Calu3 (cell line): ENCODE data around the gene INSL3. TPM values are rescaled to one million over a fixed set of nuclear protein-coding genes. Genes with fewer than 3 reads are reported as not detected.
A peak's percentile ranks its signal among the peaks of the same experiment; 100 is the strongest.

Experiments
- BruUV-seq: library from RNA; stranded (reverse); fragments of 400-500 nt; replicated peaks from 2 replicates; lab custom pipeline; 2021; lab: Mats Ljungman, UMichigan
- CTCF ChIA-PET: fragments of 300-600 bp; sonication (Branson Sonifier 250); formaldehyde crosslinking; loops from one replicate; lab custom pipeline; 2022; ENCODE audit warnings: antibody characterized with exemption; lab: Charles Lee
- DNase-seq: peaks from one replicate; pipeline ENCODE4 v3.0.0; 2022
- H3K27ac Mint-ChIP-seq: one replicate; pipeline ENCODE4 v1.8.0; 2022; ENCODE audit warnings: mixed read lengths; ENCODE audit not compliant: unreplicated experiment
- H3K27me3 Mint-ChIP-seq: one replicate; pipeline ENCODE4 v1.8.0; 2022; ENCODE audit warnings: mixed read lengths; ENCODE audit not compliant: unreplicated experiment
- H3K36me3 Mint-ChIP-seq: one replicate; pipeline ENCODE4 v1.8.0; 2022; ENCODE audit warnings: mild to moderate bottlenecking, moderate library complexity, mixed read lengths; ENCODE audit not compliant: insufficient read depth, unreplicated experiment
- H3K4me1 Mint-ChIP-seq: one replicate; pipeline ENCODE4 v1.8.0; 2022; ENCODE audit warnings: mild to moderate bottlenecking, low read depth, mixed read lengths; ENCODE audit not compliant: unreplicated experiment
- H3K4me3 Mint-ChIP-seq: one replicate; pipeline ENCODE4 v1.8.0; 2022; ENCODE audit warnings: mild to moderate bottlenecking, low read depth, moderate library complexity, mixed read lengths; ENCODE audit not compliant: unreplicated experiment
- H3K9me3 Mint-ChIP-seq: one replicate; pipeline ENCODE4 v1.8.0; 2022; ENCODE audit warnings: low read depth, mixed read lengths; ENCODE audit not compliant: unreplicated experiment
- intact Hi-C: fragments of 100-400 bp; cut with micrococcal nuclease; formaldehyde crosslinking; loops from one replicate; pipeline ENCODE4 v1.10.0; 2022; ENCODE audit not compliant: unreplicated experiment
- total RNA-seq: library from RNA; stranded (reverse); gene quantifications from 2 replicates; pipeline ENCODE4 v1.2.3, GENCODE V29; 2022
- TF ChIP-seq, protein P1 (sequence below): fragments of 200-600 bp; IDR thresholded peaks from one replicate; pipeline ENCODE4 v1.8.0; 2022; ENCODE audit warnings: antibody characterized with exemption; ENCODE audit not compliant: unreplicated experiment

INSL3 gene
- total RNA-seq, 1 experiment from 2014 or later: not detected

DNA sequence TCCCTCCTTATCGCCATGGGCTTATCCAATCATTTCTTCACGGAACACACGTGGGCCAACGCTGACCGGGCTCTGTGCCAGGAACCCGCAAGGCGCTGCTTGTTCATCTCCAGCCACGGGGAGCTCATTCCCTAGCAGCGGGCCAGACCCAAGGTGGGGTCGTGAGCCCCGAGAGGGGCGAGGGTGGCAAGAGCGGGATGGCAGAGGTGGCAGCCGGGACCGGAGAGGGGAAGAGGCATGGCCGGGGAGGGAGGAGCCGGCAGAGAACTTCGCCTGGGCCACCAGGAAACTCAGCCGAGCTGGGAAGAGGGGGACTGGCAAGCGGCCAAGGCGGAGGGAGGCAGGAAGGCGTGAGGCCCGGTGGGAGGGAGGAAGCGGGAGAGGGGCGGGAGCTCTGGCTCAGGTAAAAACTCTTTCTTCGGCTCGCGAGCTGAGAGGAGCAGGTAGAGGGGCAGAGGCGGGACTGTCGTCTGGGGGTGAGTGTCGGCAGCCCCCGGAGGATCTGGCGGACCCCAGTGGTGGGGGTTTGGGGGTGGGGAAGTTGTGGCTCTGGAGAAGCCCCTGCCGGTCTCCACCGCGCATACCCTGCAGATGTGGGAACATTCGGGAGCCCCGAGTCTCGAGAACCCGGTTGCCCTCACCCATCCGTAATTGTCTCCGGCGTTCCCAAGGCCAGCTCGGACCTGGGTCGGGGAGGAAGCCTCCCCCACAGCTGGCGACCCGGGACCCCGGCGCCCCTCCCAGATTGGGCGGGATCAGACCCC, 26.4 kb downstream of the INSL3 start, which contains the start of gene B3GNT3:
Gene B3GNT3 (plus strand): TSS at position 408 of the 764 bp plus-strand sequence. CDS start 12,670 bp downstream, outside the sequence.
- intact Hi-C loops: no loop called here
- peak; percentile 94 for DNase-seq
- peak within 1 kb of the TSS; percentile 88 for H3K4me3 Mint-ChIP-seq
- H3K36me3 Mint-ChIP-seq: peaks cover 48% of the 10 kb centered on the region
- H3K27ac Mint-ChIP-seq: peak within 1 kb of the TSS; percentile 91
- BruUV-seq: TSS peak; percentile 45
- CTCF ChIA-PET: interaction anchor here (0.9 to 1.0 kb wide), 2 partner anchors 19 to 61 kb away, joined by 3 to 4 read pairs; no protein-coding TSS in a partner anchor
- peaks cover 15% of the 10 kb centered on the region for H3K4me1 Mint-ChIP-seq
- no peaks in the 10 kb centered on the region for H3K9me3 Mint-ChIP-seq
- TF ChIP-seq, protein P1, sequence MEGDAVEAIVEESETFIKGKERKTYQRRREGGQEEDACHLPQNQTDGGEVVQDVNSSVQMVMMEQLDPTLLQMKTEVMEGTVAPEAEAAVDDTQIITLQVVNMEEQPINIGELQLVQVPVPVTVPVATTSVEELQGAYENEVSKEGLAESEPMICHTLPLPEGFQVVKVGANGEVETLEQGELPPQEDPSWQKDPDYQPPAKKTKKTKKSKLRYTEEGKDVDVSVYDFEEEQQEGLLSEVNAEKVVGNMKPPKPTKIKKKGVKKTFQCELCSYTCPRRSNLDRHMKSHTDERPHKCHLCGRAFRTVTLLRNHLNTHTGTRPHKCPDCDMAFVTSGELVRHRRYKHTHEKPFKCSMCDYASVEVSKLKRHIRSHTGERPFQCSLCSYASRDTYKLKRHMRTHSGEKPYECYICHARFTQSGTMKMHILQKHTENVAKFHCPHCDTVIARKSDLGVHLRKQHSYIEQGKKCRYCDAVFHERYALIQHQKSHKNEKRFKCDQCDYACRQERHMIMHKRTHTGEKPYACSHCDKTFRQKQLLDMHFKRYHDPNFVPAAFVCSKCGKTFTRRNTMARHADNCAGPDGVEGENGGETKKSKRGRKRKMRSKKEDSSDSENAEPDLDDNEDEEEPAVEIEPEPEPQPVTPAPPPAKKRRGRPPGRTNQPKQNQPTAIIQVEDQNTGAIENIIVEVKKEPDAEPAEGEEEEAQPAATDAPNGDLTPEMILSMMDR: no peak
- no peaks in the 10 kb centered on the region for H3K27me3 Mint-ChIP-seq

DNA sequence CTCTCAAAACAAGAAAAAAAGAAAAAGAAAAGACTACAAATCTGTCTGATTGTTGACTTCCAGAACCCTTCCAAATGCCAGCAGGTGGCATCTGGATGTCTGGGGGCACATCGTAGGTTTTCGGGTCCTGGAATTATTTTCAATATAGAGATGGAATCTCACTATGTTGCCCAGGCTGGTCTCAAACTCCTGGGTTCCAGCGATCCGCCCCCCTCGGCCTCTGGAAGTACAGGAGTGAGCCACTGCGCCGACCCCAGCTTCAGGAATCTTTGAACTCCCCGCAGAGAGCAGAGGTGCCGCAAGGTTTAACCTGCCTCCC, 26.9 kb downstream of the INSL3 start:
- no peak for DNase-seq
- CTCF ChIA-PET: interaction anchor here (0.9 to 1.0 kb wide), 2 partner anchors 19 to 61 kb away, joined by 3 to 4 read pairs; no protein-coding TSS in a partner anchor
- peak overlapping the region; percentile 91 for H3K27ac Mint-ChIP-seq
- peaks cover 44% of the 10 kb centered on the region for H3K36me3 Mint-ChIP-seq
- TSS peak; percentile 83 for BruUV-seq
- no peaks in the 10 kb centered on the region for H3K9me3 Mint-ChIP-seq
- peaks cover 18% of the 10 kb centered on the region for H3K4me1 Mint-ChIP-seq
- intact Hi-C loops: no loop called here
- H3K4me3 Mint-ChIP-seq: peak overlapping the region; percentile 88
- TF ChIP-seq, protein P1: no peak
- no peaks in the 10 kb centered on the region for H3K27me3 Mint-ChIP-seq

- Mint-ChIP-seq H3K4me1 (peaks cover 29% of the 10 kb centered on the region), H3K4me3 (no peak overlapping the region), H3K27ac (no peak overlapping the region), H3K9me3 (no peaks in the 10 kb centered on the region), H3K36me3 (peaks cover 15% of the 10 kb centered on the region), H3K27me3 (no peaks in the 10 kb centered on the region)
- no TSS peak for BruUV-seq
- no peak for DNase-seq
- TF ChIP-seq, protein P1: no peak
- intact Hi-C loops: no loop called here
- CTCF ChIA-PET: interaction anchor here (0.6 kb wide), 1 partner anchor 69 kb away, joined by 5 read pairs; no protein-coding TSS in a partner anchor
Measured at GRCh38 chr19:17790059-17790780, 31.1 kb downstream of the INSL3 start.

- CTCF ChIA-PET: no interaction called here
- Mint-ChIP-seq H3K27ac (no peak overlapping the region), H3K36me3 (peaks cover 10% of the 10 kb centered on the region), H3K4me1 (peaks cover 29% of the 10 kb centered on the region), H3K9me3 (no peaks in the 10 kb centered on the region), H3K4me3 (no peak overlapping the region), H3K27me3 (no peaks in the 10 kb centered on the region)
- intact Hi-C loops: no loop called here
- no peak for DNase-seq
- TF ChIP-seq, protein P1: no peak
- no TSS peak for BruUV-seq
Measured at GRCh38 chr19:17788632-17789031, 32.7 kb downstream of the INSL3 start.
